Measurements from ENCODE around the gene PRM1. TPM values are rescaled to one million over a fixed set of nuclear protein-coding genes. Genes with fewer than 3 reads are reported as not detected.

Gene PRM1
- total RNA-seq, 1 experiment from 2014 or later, result not detected

GRCh38 chr16:11268921-11269375 lies 12.2 kb downstream of the PRM1 start, which contains the start of gene TNP2:
TSS of gene TNP2 (minus strand) at chr16:11269325. CDS start at chr16:11269262, 63 bp downstream.
- Histone ChIP-seq H3K4me3 (no peak within 1 kb of the TSS), H3K36me3 (no peaks in the 10 kb centered on the region), H3K27me3 (peaks cover 2% of the 10 kb centered on the region; the same call in 1 of the 2 replicates), H3K9me3 (no peaks in the 10 kb centered on the region)
- DNase-seq, result no peak

- Histone ChIP-seq H3K27me3 (peaks cover 2% of the 10 kb centered on the region; the same call in 1 of the 2 replicates), H3K4me3 (no peak overlapping the region), H3K9me3 (no peaks in the 10 kb centered on the region), H3K36me3 (no peaks in the 10 kb centered on the region)
- no peak for DNase-seq
Measured at GRCh38 chr16:11265124-11265523, 16.0 kb downstream of the PRM1 start.

GRCh38 chr16:11264155-11264832 lies 16.8 kb downstream of the PRM1 start:
- no peaks in the 10 kb centered on the region for H3K36me3 ChIP-seq
- H3K9me3 ChIP-seq, result no peaks in the 10 kb centered on the region
- H3K4me3 ChIP-seq, result no peak overlapping the region
- DNase-seq, result no peak
- H3K27me3 ChIP-seq, result peaks cover 2% of the 10 kb centered on the region; the same call in 1 of the 2 replicates

- H3K36me3 ChIP-seq, result no peaks in the 10 kb centered on the region
- no peak overlapping the region for H3K4me3 ChIP-seq
- H3K9me3 ChIP-seq, result no peaks in the 10 kb centered on the region
- peaks cover 2% of the 10 kb centered on the region; the same call in 1 of the 2 replicates for H3K27me3 ChIP-seq
- no peak for DNase-seq
Measured at GRCh38 chr16:11263737-11264136, 17.4 kb downstream of the PRM1 start.

- Histone ChIP-seq H3K36me3 (no peaks in the 10 kb centered on the region), H3K27me3 (peaks cover 2% of the 10 kb centered on the region; the same call in 1 of the 2 replicates), H3K4me3 (no peak overlapping the region), H3K9me3 (no peaks in the 10 kb centered on the region)
- no peak for DNase-seq
Measured at GRCh38 chr16:11262915-11263314, 18.2 kb downstream of the PRM1 start.

- Histone ChIP-seq H3K36me3 (no peaks in the 10 kb centered on the region), H3K4me3 (no peak overlapping the region), H3K9me3 (no peaks in the 10 kb centered on the region), H3K27me3 (no peaks in the 10 kb centered on the region)
- no peak for DNase-seq
Measured at GRCh38 chr16:11260596-11260966, 20.5 kb downstream of the PRM1 start.

GRCh38 chr16:11259655-11260595 lies 21.2 kb downstream of the PRM1 start:
- no peaks in the 10 kb centered on the region for H3K36me3 ChIP-seq
- DNase-seq, result no peak

GRCh38 chr16:11258553-11259492 lies 22.3 kb downstream of the PRM1 start:
- peak; percentile 23 for DNase-seq
- Histone ChIP-seq H3K36me3 (no peaks in the 10 kb centered on the region; the same call in 1 of the 2 replicates), H3K9me3 (no peaks in the 10 kb centered on the region), H3K4me3 (no peak overlapping the region), H3K27me3 (no peaks in the 10 kb centered on the region)

More at GRCh38 chr16:11259655-11260595, 21.2 kb downstream of the PRM1 start:
- no peaks in the 10 kb centered on the region for H3K27me3 ChIP-seq
- H3K4me3 ChIP-seq, result no peak overlapping the region
- H3K9me3 ChIP-seq, result no peaks in the 10 kb centered on the region

- Histone ChIP-seq H3K9me3 (no peaks in the 10 kb centered on the region), H3K4me3 (peak overlapping the region; percentile 80), H3K27me3 (no peaks in the 10 kb centered on the region), H3K36me3 (peaks cover 4% of the 10 kb centered on the region)
- DNase-seq, result peak; percentile 80
Measured at GRCh38 chr16:11257131-11257938, 23.8 kb downstream of the PRM1 start.

- no peaks in the 10 kb centered on the region for H3K9me3 ChIP-seq
- peaks cover 4% of the 10 kb centered on the region for H3K36me3 ChIP-seq
- peak overlapping the region; percentile 80 for H3K4me3 ChIP-seq
- H3K27me3 ChIP-seq, result no peaks in the 10 kb centered on the region
- peak; percentile 71 for DNase-seq
Measured at GRCh38 chr16:11256661-11257130, 24.4 kb downstream of the PRM1 start.

GRCh38 chr16:11255737-11256660 lies 25.1 kb downstream of the PRM1 start, which contains the start of gene SOCS1:
TSS of gene SOCS1 (minus strand) at chr16:11256204. CDS start at chr16:11255478, 726 bp downstream.
- peak; percentile 88 for DNase-seq
- H3K9me3 ChIP-seq, result no peaks in the 10 kb centered on the region
- H3K4me3 ChIP-seq, result peak within 1 kb of the TSS; percentile 80
- no peaks in the 10 kb centered on the region for H3K27me3 ChIP-seq
- H3K36me3 ChIP-seq, result peaks cover 4% of the 10 kb centered on the region

GRCh38 chr16:11254913-11255736 lies 26.0 kb downstream of the PRM1 start:
- Histone ChIP-seq H3K9me3 (no peaks in the 10 kb centered on the region), H3K36me3 (peaks cover 4% of the 10 kb centered on the region), H3K4me3 (peak overlapping the region; percentile 80), H3K27me3 (no peaks in the 10 kb centered on the region)
- peak; percentile 44 for DNase-seq

- Histone ChIP-seq H3K36me3 (peaks cover 4% of the 10 kb centered on the region), H3K27me3 (no peaks in the 10 kb centered on the region), H3K9me3 (no peaks in the 10 kb centered on the region), H3K4me3 (peak overlapping the region; percentile 80)
- no peak for DNase-seq
Measured at GRCh38 chr16:11253995-11254912, 26.9 kb downstream of the PRM1 start.
